Lower leg skin (tissue), 3 donors: Measurements from ENCODE around the gene PLEKHG4B.

Source experiments
- POLR2A ChIP-seq, 2 donors: fragments of 450-650 bp; IDR thresholded peaks; one replicate each; pipeline ENCODE4 v1.6.1; 2016 to 2017; ENCODE audit warnings: antibody characterized with exemption in 2 of 2, mild to moderate bottlenecking in 1 of 2, moderate library complexity in 1 of 2
- TF ChIP-seq, protein P1 (sequence below), 3 donors: fragments of 450-650 bp; IDR thresholded peaks; one replicate each; pipeline ENCODE4 v1.5.1; 2016; ENCODE audit warnings: antibody characterized with exemption in 3 of 3, mild to moderate bottlenecking in 3 of 3, moderate library complexity in 2 of 3

DNA sequence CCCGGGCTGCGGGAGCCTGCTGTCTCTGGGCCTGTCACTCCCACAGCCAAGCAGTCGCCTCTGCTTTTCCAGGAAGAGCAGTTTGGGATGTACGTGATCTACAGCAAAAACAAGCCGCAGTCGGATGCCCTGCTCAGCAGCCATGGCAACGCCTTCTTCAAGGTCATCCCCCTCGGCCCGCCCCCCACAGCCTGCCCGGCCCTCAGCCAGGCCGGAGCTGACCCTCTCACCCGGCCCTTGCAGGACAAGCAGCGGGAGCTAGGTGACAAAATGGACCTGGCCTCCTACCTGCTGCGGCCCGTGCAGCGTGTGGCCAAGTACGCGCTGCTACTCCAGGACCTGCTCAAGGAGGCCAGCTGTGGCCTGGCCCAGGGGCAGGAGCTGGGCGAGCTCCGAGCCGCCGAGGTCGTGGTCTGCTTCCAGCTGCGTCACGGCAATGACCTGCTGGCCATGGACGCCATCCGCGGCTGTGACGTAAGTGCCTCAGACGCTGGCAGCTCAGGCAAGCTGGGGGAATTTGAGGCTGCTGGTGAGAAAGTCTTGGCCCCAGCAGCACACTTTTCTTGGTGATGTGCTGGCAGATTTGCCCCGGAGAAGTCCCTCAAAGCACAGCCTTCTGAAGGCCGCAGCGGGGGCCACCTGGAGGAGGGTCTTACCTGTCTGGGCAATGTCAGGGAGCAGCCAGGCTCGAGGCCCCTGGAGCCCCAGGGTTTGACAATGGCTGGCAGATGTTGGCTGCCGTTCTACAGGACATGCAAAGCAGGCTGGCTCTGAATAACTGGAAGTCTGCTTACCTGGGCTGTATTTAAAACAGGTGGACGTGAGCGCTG is 79.2 kb downstream of the PLEKHG4B start:
- TF ChIP-seq, protein P1, sequence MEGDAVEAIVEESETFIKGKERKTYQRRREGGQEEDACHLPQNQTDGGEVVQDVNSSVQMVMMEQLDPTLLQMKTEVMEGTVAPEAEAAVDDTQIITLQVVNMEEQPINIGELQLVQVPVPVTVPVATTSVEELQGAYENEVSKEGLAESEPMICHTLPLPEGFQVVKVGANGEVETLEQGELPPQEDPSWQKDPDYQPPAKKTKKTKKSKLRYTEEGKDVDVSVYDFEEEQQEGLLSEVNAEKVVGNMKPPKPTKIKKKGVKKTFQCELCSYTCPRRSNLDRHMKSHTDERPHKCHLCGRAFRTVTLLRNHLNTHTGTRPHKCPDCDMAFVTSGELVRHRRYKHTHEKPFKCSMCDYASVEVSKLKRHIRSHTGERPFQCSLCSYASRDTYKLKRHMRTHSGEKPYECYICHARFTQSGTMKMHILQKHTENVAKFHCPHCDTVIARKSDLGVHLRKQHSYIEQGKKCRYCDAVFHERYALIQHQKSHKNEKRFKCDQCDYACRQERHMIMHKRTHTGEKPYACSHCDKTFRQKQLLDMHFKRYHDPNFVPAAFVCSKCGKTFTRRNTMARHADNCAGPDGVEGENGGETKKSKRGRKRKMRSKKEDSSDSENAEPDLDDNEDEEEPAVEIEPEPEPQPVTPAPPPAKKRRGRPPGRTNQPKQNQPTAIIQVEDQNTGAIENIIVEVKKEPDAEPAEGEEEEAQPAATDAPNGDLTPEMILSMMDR (IDR thresholded peaks at IDR 0.05) = no peak
- TF ChIP-seq POLR2A (IDR thresholded peaks at IDR 0.05) = no peak
